Heart left ventricle (tissue), 16 donors: ENCODE results near the gene GZF1. TPM values are rescaled to one million over a fixed set of nuclear protein-coding genes. Genes with fewer than 3 reads are reported as not detected.

Experiments
- ATAC-seq, 4 donors: fragments of 200-7000 bp; cut with Tn5 transposase; one replicate each; pipeline ENCODE4 v1.9.1; 2020 to 2022; ENCODE audit warnings: moderate library complexity in 4 of 4, mild to moderate bottlenecking in 3 of 4, moderate number of reproducible peaks in 1 of 4
- DNase-seq, 5 donors: peaks; one replicate each; pipeline ENCODE4 v3.0.0-alpha.2; 2020
- H3K27ac ChIP-seq, 12 donors: fragments of 200-600 bp; sonication (generic) in 4 of 12; one replicate each; pipeline versions ENCODE4 v1.5.0 to v1.8.0; 2016 to 2022; ENCODE audit warnings: mild to moderate bottlenecking in 2 of 12
- H3K27me3 ChIP-seq, 9 donors: fragments of 200-600 bp; sonication (generic) in 2 of 9; one replicate each; pipeline versions ENCODE4 v1.5.1 to v1.8.0; 2016 to 2022; ENCODE audit warnings: mild to moderate bottlenecking in 3 of 9
- H3K36me3 ChIP-seq, 9 donors: fragments of 200-600 bp; sonication (generic) in 2 of 9; one replicate each; pipeline versions ENCODE4 v1.5.0 to v1.8.0; 2018 to 2022; ENCODE audit warnings: mild to moderate bottlenecking in 2 of 9
- H3K4me1 ChIP-seq, 12 donors: fragments of 200-600 bp; sonication (generic) in 4 of 12; one replicate each; pipeline versions ENCODE4 v1.5.0 to v1.8.0; 2016 to 2022; ENCODE audit warnings: mild to moderate bottlenecking in 3 of 12
- H3K4me3 ChIP-seq, 12 donors: fragments of 200-600 bp; sonication (generic) in 4 of 12; one replicate each; pipeline versions ENCODE4 v1.5.0 to v1.8.0; 2017 to 2022; ENCODE audit warnings: mild to moderate bottlenecking in 9 of 12, moderate library complexity in 4 of 12
- H3K9me3 ChIP-seq, 12 donors: fragments of 200-600 bp; sonication (generic) in 4 of 12; one replicate each; pipeline versions ENCODE4 v1.5.0 to v1.8.0; 2016 to 2022; ENCODE audit warnings: mild to moderate bottlenecking in 1 of 12
- CTCF ChIP-seq, 12 donors: fragments of 200-600 bp; sonication (generic) in 4 of 12; IDR thresholded peaks; one replicate each; pipeline versions ENCODE4 v1.5.0 to v1.8.0; 2018 to 2022; ENCODE audit warnings: antibody characterized with exemption in 12 of 12, mild to moderate bottlenecking in 5 of 12
- POLR2A ChIP-seq, 2 donors: fragments of 450-650 bp; IDR thresholded peaks; one replicate each; pipeline ENCODE4 v1.6.1; 2017; ENCODE audit warnings: antibody characterized with exemption in 2 of 2, mild to moderate bottlenecking in 2 of 2, moderate library complexity in 2 of 2
- WGBS, 4 donors: extraction: QIAGEN DNeasy Blood & Tissue Kit in 2 of 4; methylation state at CpG; one replicate each; pipeline versions ENCODE4 v1.1.5 to v1.1.7; 2013 to 2018; 5-methylcytosine and 5-hydroxymethylcytosine counted together
- intact Hi-C, 10 donors: fragments of 100-400 bp; cut with DNase I; formaldehyde crosslinking; loops; one replicate each; pipeline versions ENCODE4 v1.11.1 to v1.14.2; 2022
- polyA plus RNA-seq, 2 donors: library from polyadenylated mRNA; stranded (reverse); fragments of 200-250 nt; gene quantifications; one replicate each; pipeline ENCODE4 v1.2.3, GENCODE V29; 2013
- total RNA-seq, 9 donors: library from RNA; depleted of rRNA in 2 of 9; stranded (reverse); fragments of >200 nt in 2 of 9; fragmentation: NEBNext Ultra II Directional in 3 of 9; extraction: Animal tissue kit (Norgen Biotek cat#: 25700) in 3 of 9; gene quantifications; one replicate each; pipeline versions ENCODE4 v1.1.0 to v1.2.4, GENCODE V29; 2016 to 2023
- donor health status: ischemic (EF 13 %, LVEDD 7.1; RV severe dilation, severe dysfunction).
- donor health status: healthy with polysubstance abuse.
- donor health status: DM: no; HTN: yes; CAD: no.
- donor health status: DM: no; HTN: no; CAD: no.
- donor health status: ischemic (EF 25% LVEDD 6.9; RV normal size, moderate dysfunction).
- donor health status: ischemic (EF 25% LVEDD 5.7; RV mildly dilated, moderate dysfunction).
- donor health status: healthy.
- donor health status: DM: yes; HTN: yes; CAD: no.
- donor health status: ischemic (EF 35%, LVEDD 5.7; RV mildly dilated, moderate dysfunction).
- donor health status: nonischemic (EF 11% LVEDD 7.7; RV severe dilation, severe dysfunction).
- donor health status: DM: yes; HTN: yes; CAD: no.
- donor health status: PGD.
- donor health status: ischemic (EF 29% LVEDD 5.4; RV normal size, mild dysfunction).
- donor health status: nonischemic (EF 23%, LVEDD 6.1; RV moderate dilation, normal function).

GZF1 gene
- total and polyA plus RNA-seq, 11 donors = 8.6 to 34.6 (median 24.5) TPM

GRCh38 chr20:23358563-23358906 lies 3.4 kb upstream of the GZF1 start:
- DNase-seq (no peak), ATAC-seq (no peak)
- Histone ChIP-seq H3K27ac (peak overlapping the region in 11 of 12 donors; percentile 95 to 100 (median 97)), H3K27me3 (no peaks in the 10 kb centered on the region), H3K4me1 (peaks cover 3 to 56% (median 34%) of the 10 kb centered on the region in 12 donors), H3K36me3 (peaks cover 0 to 22% (median 17%) of the 10 kb centered on the region in 9 donors), H3K9me3 (no peaks in the 10 kb centered on the region), H3K4me3 (peak overlapping the region in 11 of 12 donors; percentile 46 to 84 (median 70))
- no peak for TF ChIP-seq POLR2A (IDR thresholded peaks at IDR 0.05)
- TF ChIP-seq CTCF (IDR thresholded peaks at IDR 0.05) = peak in 1 of 12 donors; percentile 10
- 18 to 30% (median 20%) methylated on average over 6 of the region's 6 CpGs for WGBS, 4 donors
- intact Hi-C loops = loop anchor here in 3 of 10 donors (1.0 to 10.0 kb wide), 4 partner anchors 8 to 246 kb away; partner anchors contain the start of genes CST9 (in 1 of the 3), NAPB (in 1 of the 3) and NXT1 (in 1 of the 3)

GRCh38 chr20:23358923-23359593 lies 2.9 kb upstream of the GZF1 start:
- intact Hi-C loops = loop anchor here in 3 of 10 donors (1.0 to 10.0 kb wide), 4 partner anchors 9 to 246 kb away; partner anchors contain the start of genes CST9 (in 1 of the 3), NAPB (in 1 of the 3) and NXT1 (in 1 of the 3)
- Histone ChIP-seq H3K4me1 (peaks cover 3 to 62% (median 38%) of the 10 kb centered on the region in 12 donors), H3K27me3 (no peaks in the 10 kb centered on the region), H3K36me3 (peaks cover 0 to 16% (median 14%) of the 10 kb centered on the region in 9 donors), H3K27ac (peak overlapping the region in 11 of 12 donors; percentile 95 to 100 (median 97)), H3K4me3 (peak overlapping the region in 5 of 12 donors; percentile 64 to 84 (median 72)), H3K9me3 (no peaks in the 10 kb centered on the region)
- WGBS, 4 donors = 46 to 56% (median 49%) methylated on average over 7 of the region's 7 CpGs
- TF ChIP-seq POLR2A (IDR thresholded peaks at IDR 0.05) (no peak), CTCF (IDR thresholded peaks at IDR 0.05) (no peak)
- no peak for ATAC-seq
- no peak for DNase-seq

GRCh38 chr20:23360531-23360930 lies 1.5 kb upstream of the GZF1 start:
- peaks cover 0 to 18% (median 16%) of the 10 kb centered on the region in 9 donors for H3K36me3 ChIP-seq
- peak overlapping the region; percentile 95 to 100 (median 100) for H3K27ac ChIP-seq
- DNase-seq (no peak), ATAC-seq (no peak)
- H3K27me3 ChIP-seq = no peaks in the 10 kb centered on the region
- H3K4me3 ChIP-seq = peak overlapping the region in 6 of 12 donors; percentile 69 to 94 (median 86)
- intact Hi-C loops = loop anchor here in 9 of 10 donors (5.0 to 10.0 kb wide), 9 partner anchors 37 to 277 kb away; partner anchors contain the start of genes NAPB (in 4 of the 9), CST9 (in 2 of the 9) and CST3 (in 1 of the 9)
- H3K4me1 ChIP-seq = peaks cover 3 to 68% (median 46%) of the 10 kb centered on the region in 12 donors
- TF ChIP-seq CTCF (IDR thresholded peaks at IDR 0.05) (no peak), POLR2A (IDR thresholded peaks at IDR 0.05) (no peak)
- H3K9me3 ChIP-seq = no peaks in the 10 kb centered on the region
- 35 to 62% (median 51%) methylated on average over 1 of the region's 1 CpG for WGBS, 4 donors

- ATAC-seq = no peak
- peaks cover 0 to 21% (median 18%) of the 10 kb centered on the region in 9 donors for H3K36me3 ChIP-seq
- WGBS, 4 donors = 2 to 5% (median 4%) methylated on average over 8 of the region's 8 CpGs
- TF ChIP-seq POLR2A (IDR thresholded peaks at IDR 0.05) = no peak
- no peak for TF ChIP-seq CTCF (IDR thresholded peaks at IDR 0.05)
- no peaks in the 10 kb centered on the region for H3K9me3 ChIP-seq
- intact Hi-C loops = loop anchor here in 9 of 10 donors (5.0 to 10.0 kb wide), 9 partner anchors 36 to 276 kb away; partner anchors contain the start of genes NAPB (in 4 of the 9), CST9 (in 2 of the 9) and CST3 (in 1 of the 9)
- no peak for DNase-seq
- H3K4me3 ChIP-seq = peak overlapping the region; percentile 24 to 94 (median 84)
- H3K27me3 ChIP-seq = no peaks in the 10 kb centered on the region
- H3K27ac ChIP-seq = peak overlapping the region; percentile 95 to 100 (median 100)
- H3K4me1 ChIP-seq = peaks cover 3 to 74% (median 51%) of the 10 kb centered on the region in 12 donors
Observed at GRCh38 chr20:23361119-23361475, 885 bp upstream of the GZF1 start.
